ENCODE data around the gene TRIP10.

TRIP10 gene

GRCh38 chr19:6718741-6719539 is 20.5 kb upstream of the TRIP10 start:
- Histone ChIP-seq H3K4me1 (ENCODE audit: control insufficient read depth, insufficient read depth, low read length) (no peaks in the 10 kb centered on the region), H3K27ac (ENCODE audit: insufficient read depth, low read depth, low read length, poor library complexity, severe bottlenecking) (no peak overlapping the region), H3K4me3 (ENCODE audit: insufficient read depth, low read depth, low read length) (no peak overlapping the region), H3K27me3 (ENCODE audit: control insufficient read depth, insufficient read depth, low read length, poor library complexity, severe bottlenecking) (no peaks in the 10 kb centered on the region), H3K9me3 (ENCODE audit: control insufficient read depth, low read length) (no peaks in the 10 kb centered on the region), H3K36me3 (ENCODE audit: control insufficient read depth, insufficient read depth, low read length) (no peaks in the 10 kb centered on the region)
- WGBS, 2 experiments, result 91% methylated on average over 21 of the region's 21 CpGs

- Histone ChIP-seq H3K4me1 (ENCODE audit: control insufficient read depth, insufficient read depth, low read length) (no peaks in the 10 kb centered on the region), H3K4me3 (ENCODE audit: insufficient read depth, low read depth, low read length) (no peak overlapping the region), H3K27me3 (ENCODE audit: control insufficient read depth, insufficient read depth, low read length, poor library complexity, severe bottlenecking) (no peaks in the 10 kb centered on the region), H3K9me3 (ENCODE audit: control insufficient read depth, low read length) (no peaks in the 10 kb centered on the region), H3K27ac (ENCODE audit: insufficient read depth, low read depth, low read length, poor library complexity, severe bottlenecking) (no peak overlapping the region), H3K36me3 (ENCODE audit: control insufficient read depth, insufficient read depth, low read length) (no peaks in the 10 kb centered on the region)
- 92% methylated on average over 6 of the region's 6 CpGs for WGBS, 2 experiments
Measured at GRCh38 chr19:6719540-6719861, 20.0 kb upstream of the TRIP10 start.

GRCh38 chr19:6719992-6720368 is 19.5 kb upstream of the TRIP10 start:
- H3K4me1 ChIP-seq (ENCODE audit: control insufficient read depth, insufficient read depth, low read length), result no peaks in the 10 kb centered on the region
- H3K36me3 ChIP-seq (ENCODE audit: control insufficient read depth, insufficient read depth, low read length), result no peaks in the 10 kb centered on the region
- no peaks in the 10 kb centered on the region for H3K27me3 ChIP-seq (ENCODE audit: control insufficient read depth, insufficient read depth, low read length, poor library complexity, severe bottlenecking)
- WGBS, 2 experiments, result 90 to 96% methylated on average over 3 of the region's 3 CpGs
- no peak overlapping the region for H3K27ac ChIP-seq (ENCODE audit: insufficient read depth, low read depth, low read length, poor library complexity, severe bottlenecking)
- no peaks in the 10 kb centered on the region for H3K9me3 ChIP-seq (ENCODE audit: control insufficient read depth, low read length)
- no peak overlapping the region for H3K4me3 ChIP-seq (ENCODE audit: insufficient read depth, low read depth, low read length)

GRCh38 chr19:6720369-6721137 is 18.9 kb upstream of the TRIP10 start, which contains the start of gene C3:
C3 (minus strand) TSS chr19:6720650; CDS start chr19:6720589, 61 bp downstream.
- H3K36me3 ChIP-seq (ENCODE audit: control insufficient read depth, insufficient read depth, low read length), result no peaks in the 10 kb centered on the region
- 84 to 88% methylated on average over 4 of the region's 4 CpGs for WGBS, 2 experiments
- no peaks in the 10 kb centered on the region for H3K27me3 ChIP-seq (ENCODE audit: control insufficient read depth, insufficient read depth, low read length, poor library complexity, severe bottlenecking)
- H3K9me3 ChIP-seq (ENCODE audit: control insufficient read depth, low read length), result no peaks in the 10 kb centered on the region
- H3K27ac ChIP-seq (ENCODE audit: insufficient read depth, low read depth, low read length, poor library complexity, severe bottlenecking), result no peak within 1 kb of the TSS
- H3K4me3 ChIP-seq (ENCODE audit: insufficient read depth, low read depth, low read length), result no peak within 1 kb of the TSS
- no peaks in the 10 kb centered on the region for H3K4me1 ChIP-seq (ENCODE audit: control insufficient read depth, insufficient read depth, low read length)

GRCh38 chr19:6721138-6721474 is 18.4 kb upstream of the TRIP10 start:
- H3K4me1 ChIP-seq (ENCODE audit: control insufficient read depth, insufficient read depth, low read length), result no peaks in the 10 kb centered on the region
- no peak overlapping the region for H3K4me3 ChIP-seq (ENCODE audit: insufficient read depth, low read depth, low read length)
- H3K36me3 ChIP-seq (ENCODE audit: control insufficient read depth, insufficient read depth, low read length), result no peaks in the 10 kb centered on the region
- no peaks in the 10 kb centered on the region for H3K9me3 ChIP-seq (ENCODE audit: control insufficient read depth, low read length)
- H3K27ac ChIP-seq (ENCODE audit: insufficient read depth, low read depth, low read length, poor library complexity, severe bottlenecking), result no peak overlapping the region
- H3K27me3 ChIP-seq (ENCODE audit: control insufficient read depth, insufficient read depth, low read length, poor library complexity, severe bottlenecking), result no peaks in the 10 kb centered on the region

- Histone ChIP-seq H3K9me3 (ENCODE audit: control insufficient read depth, low read length) (no peaks in the 10 kb centered on the region), H3K4me3 (ENCODE audit: insufficient read depth, low read depth, low read length) (no peak overlapping the region), H3K4me1 (ENCODE audit: control insufficient read depth, insufficient read depth, low read length) (no peaks in the 10 kb centered on the region), H3K27me3 (ENCODE audit: control insufficient read depth, insufficient read depth, low read length, poor library complexity, severe bottlenecking) (no peaks in the 10 kb centered on the region), H3K27ac (ENCODE audit: insufficient read depth, low read depth, low read length, poor library complexity, severe bottlenecking) (no peak overlapping the region), H3K36me3 (ENCODE audit: control insufficient read depth, insufficient read depth, low read length) (no peaks in the 10 kb centered on the region)
- 88 to 90% methylated on average over 5 of the region's 5 CpGs for WGBS, 2 experiments
Measured at GRCh38 chr19:6721773-6722172, 17.7 kb upstream of the TRIP10 start.

- WGBS, 2 experiments, result 58 to 63% methylated on average over 13 of the region's 13 CpGs
- no peaks in the 10 kb centered on the region for H3K27me3 ChIP-seq (ENCODE audit: control insufficient read depth, insufficient read depth, low read length, poor library complexity, severe bottlenecking)
- no peak overlapping the region for H3K4me3 ChIP-seq (ENCODE audit: insufficient read depth, low read depth, low read length)
- H3K9me3 ChIP-seq (ENCODE audit: control insufficient read depth, low read length), result no peaks in the 10 kb centered on the region
- no peak overlapping the region for H3K27ac ChIP-seq (ENCODE audit: insufficient read depth, low read depth, low read length, poor library complexity, severe bottlenecking)
- H3K4me1 ChIP-seq (ENCODE audit: control insufficient read depth, insufficient read depth, low read length), result no peaks in the 10 kb centered on the region
- no peaks in the 10 kb centered on the region for H3K36me3 ChIP-seq (ENCODE audit: control insufficient read depth, insufficient read depth, low read length)
Measured at GRCh38 chr19:6723108-6723618, 16.3 kb upstream of the TRIP10 start.

GRCh38 chr19:6723738-6724137 is 15.7 kb upstream of the TRIP10 start:
- Histone ChIP-seq H3K4me3 (ENCODE audit: insufficient read depth, low read depth, low read length) (no peak overlapping the region), H3K4me1 (ENCODE audit: control insufficient read depth, insufficient read depth, low read length) (no peaks in the 10 kb centered on the region), H3K36me3 (ENCODE audit: control insufficient read depth, insufficient read depth, low read length) (no peaks in the 10 kb centered on the region), H3K27me3 (ENCODE audit: control insufficient read depth, insufficient read depth, low read length, poor library complexity, severe bottlenecking) (no peaks in the 10 kb centered on the region), H3K27ac (ENCODE audit: insufficient read depth, low read depth, low read length, poor library complexity, severe bottlenecking) (no peak overlapping the region), H3K9me3 (ENCODE audit: control insufficient read depth, low read length) (no peaks in the 10 kb centered on the region)
- WGBS, 2 experiments, result 84 to 89% methylated on average over 5 of the region's 5 CpGs

GRCh38 chr19:6724631-6725492 is 14.6 kb upstream of the TRIP10 start:
- Histone ChIP-seq H3K4me3 (ENCODE audit: insufficient read depth, low read depth, low read length) (no peak overlapping the region), H3K27ac (ENCODE audit: insufficient read depth, low read depth, low read length, poor library complexity, severe bottlenecking) (no peak overlapping the region), H3K36me3 (ENCODE audit: control insufficient read depth, insufficient read depth, low read length) (no peaks in the 10 kb centered on the region), H3K9me3 (ENCODE audit: control insufficient read depth, low read length) (no peaks in the 10 kb centered on the region), H3K4me1 (ENCODE audit: control insufficient read depth, insufficient read depth, low read length) (no peaks in the 10 kb centered on the region), H3K27me3 (ENCODE audit: control insufficient read depth, insufficient read depth, low read length, poor library complexity, severe bottlenecking) (no peaks in the 10 kb centered on the region)
- WGBS, 2 experiments, result 85 to 88% methylated on average over 15 of the region's 15 CpGs
